Suprapubic skin (tissue), 4 donors: Measurements from ENCODE around the gene MAEA.

Source experiments
- CTCF ChIP-seq, 2 donors: fragments of 200-600 bp in 1 of 2; fragments of 450-650 bp in 1 of 2; sonication (generic) in 1 of 2; IDR thresholded peaks; one replicate each; pipeline ENCODE4 v1.5.1; 2016 to 2019; ENCODE audit warnings: antibody characterized with exemption in 2 of 2, mild to moderate bottlenecking in 1 of 2, moderate library complexity in 1 of 2
- EP300 ChIP-seq: sonication (generic); formaldehyde crosslinking; IDR thresholded peaks from one replicate; pipeline ENCODE4 v1.6.1; 2017; ENCODE audit warnings: antibody characterized with exemption
- POLR2A ChIP-seq, 2 donors: fragments of 450-650 bp; IDR thresholded peaks; one replicate each; pipeline ENCODE4 v1.6.1; 2017; ENCODE audit warnings: antibody characterized with exemption in 2 of 2, mild to moderate bottlenecking in 2 of 2, moderate library complexity in 2 of 2
- POLR2AphosphoS5 ChIP-seq, 3 donors: sonication (generic); formaldehyde crosslinking; IDR thresholded peaks; one replicate each; pipeline ENCODE4 v1.6.1; 2017; ENCODE audit warnings: antibody characterized with exemption in 3 of 3

- TF ChIP-seq CTCF (IDR thresholded peaks at IDR 0.05), result no peak
- no peak for TF ChIP-seq EP300
- TF ChIP-seq POLR2A (IDR thresholded peaks at IDR 0.05), result no peak
- no peak for TF ChIP-seq POLR2AphosphoS5 (IDR thresholded peaks at IDR 0.05)
Measured at GRCh38 chr4:1269209-1269608, 20.5 kb upstream of the MAEA start.
